Measurements from ENCODE around the gene MAP10.

The MAP10 gene

GRCh38 chr1:232795497-232796053, 9.6 kb upstream of the MAP10 start:
- DNase-seq (ENCODE audit: low spot score), result no peak

- DNase-seq (ENCODE audit: low spot score), result no peak
These were observed 7.2 kb upstream of the MAP10 start for GRCh38 chr1:232797856-232798510.

- DNase-seq (ENCODE audit: low spot score), result no peak
These were observed 6.3 kb upstream of the MAP10 start for GRCh38 chr1:232798920-232799319.

GRCh38 chr1:232806186-232806510, 932 bp downstream of the MAP10 start:
- no peak for DNase-seq (ENCODE audit: low spot score)

- DNase-seq (ENCODE audit: low spot score), result no peak
These were observed 5.6 kb downstream of the MAP10 start for GRCh38 chr1:232810856-232811255.

GRCh38 chr1:232812560-232812959, 7.3 kb downstream of the MAP10 start:
- no peak for DNase-seq (ENCODE audit: low spot score)

- DNase-seq (ENCODE audit: low spot score), result no peak
These were observed 7.9 kb downstream of the MAP10 start for GRCh38 chr1:232813097-232813496.

GRCh38 chr1:232813760-232814159, 8.5 kb downstream of the MAP10 start:
- DNase-seq (ENCODE audit: low spot score), result no peak

- no peak for DNase-seq (ENCODE audit: low spot score)
These were observed 11.1 kb downstream of the MAP10 start for GRCh38 chr1:232816324-232816723.

- no peak for DNase-seq (ENCODE audit: low spot score)
These were observed 12.8 kb downstream of the MAP10 start for GRCh38 chr1:232818040-232818439.

- no peak for DNase-seq (ENCODE audit: low spot score)
These were observed 15.2 kb downstream of the MAP10 start for GRCh38 chr1:232820431-232820830.

GRCh38 chr1:232822530-232822929, 17.3 kb downstream of the MAP10 start:
- no peak for DNase-seq (ENCODE audit: low spot score)

- DNase-seq (ENCODE audit: low spot score), result no peak
These were observed 21.1 kb downstream of the MAP10 start for GRCh38 chr1:232826318-232826717.

- DNase-seq (ENCODE audit: low spot score), result no peak
These were observed 25.4 kb downstream of the MAP10 start for GRCh38 chr1:232830661-232831060.

GRCh38 chr1:232831895-232832294, 26.7 kb downstream of the MAP10 start:
- DNase-seq (ENCODE audit: low spot score), result no peak

- DNase-seq (ENCODE audit: low spot score), result no peak
These were observed 28.9 kb downstream of the MAP10 start for GRCh38 chr1:232834066-232834465.

GRCh38 chr1:232835166-232835565, 29.9 kb downstream of the MAP10 start:
- DNase-seq (ENCODE audit: low spot score), result no peak

GRCh38 chr1:232837087-232837486, 31.9 kb downstream of the MAP10 start:
- DNase-seq (ENCODE audit: low spot score), result no peak

GRCh38 chr1:232841823-232842565, 36.8 kb downstream of the MAP10 start:
- no peak for DNase-seq (ENCODE audit: low spot score)

- DNase-seq (ENCODE audit: low spot score), result peak; percentile 3
These were observed 39.6 kb downstream of the MAP10 start for GRCh38 chr1:232844791-232845190.

GRCh38 chr1:232845406-232845955, 40.3 kb downstream of the MAP10 start:
- no peak for DNase-seq (ENCODE audit: low spot score)

GRCh38 chr1:232851532-232851931, 46.3 kb downstream of the MAP10 start:
- no peak for DNase-seq (ENCODE audit: low spot score)

Data from RKO (cell line).